K562 (cell line): ENCODE results near the gene ATAD3B. TPM values are rescaled to one million over a fixed set of nuclear protein-coding genes. Genes with fewer than 3 reads are reported as not detected.

Experiments used
- AFF1 ChIP-seq, 2 experiments: fragments of 450-650 bp; IDR thresholded peaks; 2 replicates each; pipeline ENCODE4 v1.6.1; 2018; ENCODE audit warnings: mild to moderate bottlenecking in 2 of 2, low read depth in 1 of 2; ENCODE audit not compliant: partially characterized antibody in 2 of 2
- CXXC5 ChIP-seq: fragments of 250-450 bp; sonication (Bioruptor Pico); IDR thresholded peaks from 2 replicates; pipeline ENCODE4 v1.8.0; 2022; ENCODE audit warnings: inconsistent platforms, mild to moderate bottlenecking, moderate library complexity
- HDAC3 ChIP-seq: fragments of 450-650 bp; IDR thresholded peaks from 2 replicates; pipeline ENCODE4 v1.6.1; 2018; ENCODE audit warnings: borderline replicate concordance, mild to moderate bottlenecking, moderate library complexity; ENCODE audit not compliant: partially characterized antibody
- NFYB ChIP-seq: IDR thresholded peaks from 2 replicates; pipeline ENCODE4 v1.6.1; 2011; ENCODE audit warnings: mild to moderate bottlenecking, moderate library complexity; ENCODE audit not compliant: insufficient read length; ENCODE audit errors: extremely low read depth
- PCBP1 ChIP-seq: fragments of 200-400 bp; formaldehyde crosslinking; IDR thresholded peaks from 2 replicates; pipeline ENCODE4 v1.6.1; 2018; ENCODE audit warnings: mild to moderate bottlenecking, low read depth, low read length; ENCODE audit not compliant: poor library complexity, severe bottlenecking
- PTTG1 ChIP-seq: fragments of 450-650 bp; IDR thresholded peaks from 2 replicates; pipeline ENCODE4 v1.6.1; 2016; ENCODE audit warnings: low read depth, mild to moderate bottlenecking, missing genetic modification characterization, missing compliant biosample characterization
- SMARCE1 ChIP-seq: fragments of 450-650 bp; IDR thresholded peaks from 2 replicates; pipeline ENCODE4 v1.7.1; 2016; ENCODE audit warnings: mild to moderate bottlenecking
- SRSF9 ChIP-seq: fragments of 200-400 bp; formaldehyde crosslinking; IDR thresholded peaks from 2 replicates; pipeline ENCODE4 v1.6.1; 2017; ENCODE audit warnings: low read depth, low read length, borderline replicate concordance
- STAT5A ChIP-seq: IDR thresholded peaks from 2 replicates; pipeline ENCODE4 v1.6.1; 2012; ENCODE audit warnings: low read length, inconsistent platforms, borderline replicate concordance
- TBP ChIP-seq: optimal IDR thresholded peaks from 2 replicates; pipeline ENCODE3; 2011; ENCODE audit warnings: low read depth, low read length, improper control_type of control experiment
- TCFL5 ChIP-seq: fragments of 250-450 bp; sonication (Bioruptor Pico); conservative IDR thresholded peaks from 2 replicates; pipeline ENCODE4 v1.6.1; 2021; ENCODE audit warnings: mild to moderate bottlenecking, moderate library complexity, matching md5 sums
- TEAD2 ChIP-seq: fragments of 450-650 bp; IDR thresholded peaks from 2 replicates; pipeline ENCODE4 v1.6.1; 2016; ENCODE audit warnings: missing genetic modification characterization, control low read depth, missing compliant biosample characterization
- YBX1 ChIP-seq: fragments of 450-650 bp; IDR thresholded peaks from 2 replicates; pipeline ENCODE4 v1.7.1; 2016; ENCODE audit warnings: mild to moderate bottlenecking
- ZNF239 ChIP-seq: fragments of 250-450 bp; sonication (Bioruptor Pico); IDR thresholded peaks from 2 replicates; pipeline ENCODE4 v1.4.0; 2020; ENCODE audit warnings: mild to moderate bottlenecking
- ZNF316 ChIP-seq: fragments of 450-650 bp; IDR thresholded peaks from 2 replicates; pipeline ENCODE4 v1.6.1; 2016
- ZNF324 ChIP-seq: fragments of 250-450 bp; sonication (Bioruptor Pico); IDR thresholded peaks from 2 replicates; pipeline ENCODE4 v1.4.0; 2020; ENCODE audit warnings: mild to moderate bottlenecking
- ZNF76 ChIP-seq: fragments of 250-450 bp; sonication (Bioruptor Pico); IDR thresholded peaks from 2 replicates; pipeline ENCODE4 v1.4.0; 2020; ENCODE audit warnings: mild to moderate bottlenecking, moderate library complexity, borderline replicate concordance
- ZSCAN32 ChIP-seq: fragments of 450-650 bp; formaldehyde crosslinking; IDR thresholded peaks from 2 replicates; pipeline ENCODE4 v1.4.0; 2020; ENCODE audit warnings: mild to moderate bottlenecking, moderate library complexity
- polyA plus RNA-seq, 8 experiments: library from polyadenylated mRNA; depleted of rRNA in 4 of 8; stranded (reverse) in 5 of 8; unstranded in 3 of 8; fragments of >200 nt; fragmentation: Nextera tagmentation in 2 of 8; fragmentation: Illumina TruSeq in 1 of 8; extraction: Ambion mirVana in 2 of 8; extraction: Trizol in 1 of 8; gene quantifications; 2 replicates each; pipeline versions ENCODE4 v1.2.1 to v1.2.3, GENCODE V29; 2011 to 2014; ENCODE audit warnings: inconsistent platforms in 1 of 8, missing spikeins in 1 of 8
- total RNA-seq, 7 experiments: library from RNA; depleted of rRNA in 6 of 7; stranded (reverse); fragments of >200 nt in 6 of 7; fragmentation: Illumina TruSeq in 2 of 7; extraction: Trizol in 2 of 7; gene quantifications; 2 replicates each; pipeline versions ENCODE4 v1.2.1 to v1.2.3, GENCODE V29; 2011 to 2021; ENCODE audit warnings: low replicate concordance in 1 of 7
- TF ChIP-seq, protein P1 (sequence below): sonication (generic); formaldehyde crosslinking; IDR thresholded peaks from 2 replicates; pipeline ENCODE4 v1.8.0; 2022; ENCODE audit warnings: mild to moderate bottlenecking, missing genetic modification reagents

Gene ATAD3B
- total and polyA plus RNA-seq, 9 of the 15 experiments (the other 6 are each of a cell fraction or from before 2014, with no cell fraction given), result 0.07 to 113 (median 27.7) TPM

GRCh38 chr1:1511533-1512285, 40.1 kb downstream of the ATAD3B start, which contains the start of gene ATAD3A (continued):
- no peak for TF ChIP-seq ZNF324 (CRISPR knock-in tag)
- no peak for TF ChIP-seq YBX1
- TF ChIP-seq SMARCE1, result no peak
- peak in 1 of 2 experiments; percentile 61 for TF ChIP-seq AFF1 (IDR thresholded peaks at IDR 0.05; ENCODE audit: low read depth in 1 of 2, partially characterized antibody in 2 of 2)
- TF ChIP-seq, protein P1, sequence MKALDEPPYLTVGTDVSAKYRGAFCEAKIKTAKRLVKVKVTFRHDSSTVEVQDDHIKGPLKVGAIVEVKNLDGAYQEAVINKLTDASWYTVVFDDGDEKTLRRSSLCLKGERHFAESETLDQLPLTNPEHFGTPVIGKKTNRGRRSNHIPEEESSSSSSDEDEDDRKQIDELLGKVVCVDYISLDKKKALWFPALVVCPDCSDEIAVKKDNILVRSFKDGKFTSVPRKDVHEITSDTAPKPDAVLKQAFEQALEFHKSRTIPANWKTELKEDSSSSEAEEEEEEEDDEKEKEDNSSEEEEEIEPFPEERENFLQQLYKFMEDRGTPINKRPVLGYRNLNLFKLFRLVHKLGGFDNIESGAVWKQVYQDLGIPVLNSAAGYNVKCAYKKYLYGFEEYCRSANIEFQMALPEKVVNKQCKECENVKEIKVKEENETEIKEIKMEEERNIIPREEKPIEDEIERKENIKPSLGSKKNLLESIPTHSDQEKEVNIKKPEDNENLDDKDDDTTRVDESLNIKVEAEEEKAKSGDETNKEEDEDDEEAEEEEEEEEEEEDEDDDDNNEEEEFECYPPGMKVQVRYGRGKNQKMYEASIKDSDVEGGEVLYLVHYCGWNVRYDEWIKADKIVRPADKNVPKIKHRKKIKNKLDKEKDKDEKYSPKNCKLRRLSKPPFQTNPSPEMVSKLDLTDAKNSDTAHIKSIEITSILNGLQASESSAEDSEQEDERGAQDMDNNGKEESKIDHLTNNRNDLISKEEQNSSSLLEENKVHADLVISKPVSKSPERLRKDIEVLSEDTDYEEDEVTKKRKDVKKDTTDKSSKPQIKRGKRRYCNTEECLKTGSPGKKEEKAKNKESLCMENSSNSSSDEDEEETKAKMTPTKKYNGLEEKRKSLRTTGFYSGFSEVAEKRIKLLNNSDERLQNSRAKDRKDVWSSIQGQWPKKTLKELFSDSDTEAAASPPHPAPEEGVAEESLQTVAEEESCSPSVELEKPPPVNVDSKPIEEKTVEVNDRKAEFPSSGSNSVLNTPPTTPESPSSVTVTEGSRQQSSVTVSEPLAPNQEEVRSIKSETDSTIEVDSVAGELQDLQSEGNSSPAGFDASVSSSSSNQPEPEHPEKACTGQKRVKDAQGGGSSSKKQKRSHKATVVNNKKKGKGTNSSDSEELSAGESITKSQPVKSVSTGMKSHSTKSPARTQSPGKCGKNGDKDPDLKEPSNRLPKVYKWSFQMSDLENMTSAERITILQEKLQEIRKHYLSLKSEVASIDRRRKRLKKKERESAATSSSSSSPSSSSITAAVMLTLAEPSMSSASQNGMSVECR (CRISPR knock-in tag), result peak; percentile 97
- no peak; the same call in 1 of the 2 replicates for TF ChIP-seq STAT5A
- TF ChIP-seq PCBP1, result peak; percentile 92
- TF ChIP-seq SRSF9, result no peak
- no peak for TF ChIP-seq ZNF76
- peak; percentile 96 for TF ChIP-seq CXXC5 (CRISPR knock-in tag)
- no peak; the same call in 1 of the 2 replicates for TF ChIP-seq ZNF316
- TF ChIP-seq ZNF239, result no peak
- no peak for TF ChIP-seq ZSCAN32 (CRISPR knock-in tag)
- TF ChIP-seq TEAD2 (tag), result no peak
- TF ChIP-seq NFYB, result peak; percentile 80
- peak; percentile 63 for TF ChIP-seq TBP
- TF ChIP-seq HDAC3, result no peak
- TF ChIP-seq PTTG1 (tag), result no peak
- TF ChIP-seq TCFL5 (CRISPR knock-in tag), result no peak
